Mesodermal cell (in vitro differentiated cells): ENCODE results near the gene CKLF.
"Not testable (repeated sequence)": the region's sequence is repeated elsewhere in the genome, so short reads cannot be mapped to it uniquely, and the experiment has no call there.

Experiments
- H3K27ac ChIP-seq: 2 replicates; pipeline ENCODE4 v1.7.0; 2013; ENCODE audit warnings: mild to moderate bottlenecking, low read depth, low read length, moderate library complexity; ENCODE audit not compliant: severe bottlenecking
- H3K36me3 ChIP-seq: 2 replicates; pipeline ENCODE4 v1.7.1; 2013; ENCODE audit warnings: mild to moderate bottlenecking, low read length, moderate library complexity; ENCODE audit not compliant: control insufficient read depth, insufficient read depth
- H3K4me1 ChIP-seq: one replicate; pipeline ENCODE4 v1.7.1; 2013; ENCODE audit warnings: mild to moderate bottlenecking, low read length; ENCODE audit not compliant: insufficient read depth, control insufficient read depth, poor library complexity, severe bottlenecking
- H3K4me3 ChIP-seq: 2 replicates; pipeline ENCODE4 v1.7.0; 2013; ENCODE audit warnings: low read length, control low read depth, mild to moderate bottlenecking; ENCODE audit not compliant: insufficient read depth, poor library complexity, severe bottlenecking; ENCODE audit errors: extremely low read depth
- H3K9me3 ChIP-seq: 2 replicates; pipeline ENCODE4 v1.7.1; 2013; ENCODE audit warnings: mild to moderate bottlenecking, low read length, moderate library complexity; ENCODE audit not compliant: control insufficient read depth
- WGBS, 2 experiments: methylation state at CpG; one replicate each; pipeline ENCODE4 v1.1.5; 2013; ENCODE audit warnings: missing lambda C conversion rate in 2 of 2; ENCODE audit not compliant: insufficient coverage in 2 of 2; 5-methylcytosine and 5-hydroxymethylcytosine counted together

The CKLF gene

DNA sequence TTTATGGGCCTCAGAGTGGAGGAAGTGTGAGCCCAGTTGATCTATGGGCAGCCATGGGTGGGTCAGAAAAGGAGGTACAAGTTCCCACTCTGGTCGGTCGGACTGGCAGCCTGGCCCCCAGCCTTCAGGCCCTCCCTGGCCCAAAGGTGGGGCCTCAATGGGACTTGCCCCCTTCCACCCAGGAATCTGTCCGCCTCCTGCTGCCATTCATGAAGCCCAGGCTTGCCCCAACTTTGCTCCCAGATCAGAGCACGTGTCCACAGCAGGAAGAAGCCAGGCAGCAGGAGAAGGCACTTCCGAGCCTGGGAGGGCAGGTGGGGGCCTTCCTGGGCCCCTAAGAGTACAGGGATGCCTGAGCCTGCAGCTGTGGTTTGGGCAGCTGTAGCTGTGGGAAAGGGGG lies 49.1 kb downstream of the CKLF start:
- peaks cover 3% of the 10 kb centered on the region for H3K36me3 ChIP-seq
- WGBS, 2 experiments = 83 to 89% methylated on average over 5 of the region's 5 CpGs
- H3K9me3 ChIP-seq = peaks cover 9% of the 10 kb centered on the region
- H3K4me3 ChIP-seq = no peak overlapping the region
- H3K4me1 ChIP-seq = peaks cover 6% of the 10 kb centered on the region
- H3K27ac ChIP-seq = no peak overlapping the region

GRCh38 chr16:66603537-66604375 lies 51.4 kb downstream of the CKLF start:
- peaks cover 21% of the 10 kb centered on the region for H3K4me1 ChIP-seq
- peak overlapping the region; percentile 89 for H3K4me3 ChIP-seq
- peak overlapping the region; percentile 83 for H3K27ac ChIP-seq
- peaks cover 18% of the 10 kb centered on the region for H3K36me3 ChIP-seq
- peaks cover 9% of the 10 kb centered on the region for H3K9me3 ChIP-seq
- WGBS, 2 experiments = 7 to 10% methylated on average over 28 to 29 of the region's 32 CpGs

DNA sequence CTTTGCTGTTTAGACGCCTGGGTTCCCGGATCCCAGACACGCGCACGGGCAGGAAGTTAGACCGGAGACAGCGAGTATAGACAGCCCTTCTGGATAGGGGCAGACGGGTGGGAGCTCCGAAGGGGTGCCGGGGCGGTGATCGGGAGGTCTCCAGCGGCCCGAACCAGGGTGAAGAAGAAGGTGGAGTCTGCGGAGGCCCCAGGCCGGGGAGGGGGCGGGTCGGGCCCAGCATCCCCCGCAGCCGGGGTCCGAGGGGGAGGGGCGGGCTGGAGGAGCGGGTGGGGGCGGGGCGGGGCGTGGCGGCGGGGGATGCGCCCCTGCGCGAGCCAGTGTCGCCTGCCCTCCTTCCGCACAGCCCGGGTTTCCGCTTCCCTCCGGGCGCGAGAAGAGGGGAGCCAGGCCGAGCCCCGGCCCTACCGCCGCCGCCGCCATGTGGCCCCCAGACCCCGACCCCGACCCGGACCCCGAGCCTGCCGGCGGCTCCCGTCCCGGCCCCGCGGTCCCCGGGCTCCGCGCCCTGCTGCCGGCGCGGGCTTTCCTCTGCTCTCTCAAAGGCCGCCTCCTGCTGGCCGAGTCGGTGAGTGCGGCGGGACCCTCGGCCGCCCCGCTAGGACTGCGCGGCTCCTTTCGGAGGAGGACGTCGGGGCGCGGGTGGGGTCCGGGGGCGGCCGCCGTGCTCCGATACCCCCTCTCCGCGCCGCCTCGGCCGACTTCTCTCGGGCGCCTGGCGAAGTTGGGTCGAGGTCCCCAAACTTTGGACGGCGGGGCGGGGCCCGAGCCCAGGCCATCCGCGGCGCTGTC lies 52.2 kb downstream of the CKLF start, which contains the start of gene CMTM3:
Gene CMTM3 (plus strand): TSS at position 329 of the 801 bp plus-strand sequence. CDS start 102 bp downstream, at position 431.
- H3K4me3 ChIP-seq = peak within 1 kb of the TSS; percentile 89
- H3K9me3 ChIP-seq = peaks cover 9% of the 10 kb centered on the region
- peaks cover 27% of the 10 kb centered on the region for H3K4me1 ChIP-seq
- WGBS, 2 experiments = 0 to 1% methylated on average over 69 of the region's 96 CpGs
- peak within 1 kb of the TSS; percentile 83 for H3K27ac ChIP-seq
- H3K36me3 ChIP-seq = peaks cover 27% of the 10 kb centered on the region

- 2 to 16% methylated on average over 11 to 51 of the region's 61 CpGs for WGBS, 2 experiments
- Histone ChIP-seq H3K4me1 (peaks cover 27% of the 10 kb centered on the region), H3K27ac (peak overlapping the region; percentile 76)
Measured at GRCh38 chr16:66605177-66605978, 53.0 kb downstream of the CKLF start.

GRCh38 chr16:66605979-66606751 lies 53.8 kb downstream of the CKLF start:
- 78 to 83% methylated on average over 5 of the region's 10 CpGs for WGBS, 2 experiments
- H3K4me1 ChIP-seq = peaks cover 27% of the 10 kb centered on the region
- H3K9me3 ChIP-seq = peaks cover 4% of the 10 kb centered on the region
- no peak overlapping the region for H3K27ac ChIP-seq
- H3K4me3 ChIP-seq = peak overlapping the region; percentile 89
- H3K36me3 ChIP-seq = peaks cover 42% of the 10 kb centered on the region

More at GRCh38 chr16:66605177-66605978, 53.0 kb downstream of the CKLF start:
- H3K36me3 ChIP-seq = peaks cover 35% of the 10 kb centered on the region
- peak overlapping the region; percentile 89 for H3K4me3 ChIP-seq
- peaks cover 9% of the 10 kb centered on the region for H3K9me3 ChIP-seq

- no peak overlapping the region for H3K4me3 ChIP-seq
- peak overlapping the region; percentile 65 for H3K27ac ChIP-seq
- WGBS, 2 experiments = 47% methylated on average over 15 to 16 of the region's 17 CpGs
- H3K36me3 ChIP-seq = peaks cover 66% of the 10 kb centered on the region
- peaks cover 27% of the 10 kb centered on the region for H3K4me1 ChIP-seq
- H3K9me3 ChIP-seq = no peaks in the 10 kb centered on the region
Measured at GRCh38 chr16:66608241-66609138, 56.1 kb downstream of the CKLF start.

DNA sequence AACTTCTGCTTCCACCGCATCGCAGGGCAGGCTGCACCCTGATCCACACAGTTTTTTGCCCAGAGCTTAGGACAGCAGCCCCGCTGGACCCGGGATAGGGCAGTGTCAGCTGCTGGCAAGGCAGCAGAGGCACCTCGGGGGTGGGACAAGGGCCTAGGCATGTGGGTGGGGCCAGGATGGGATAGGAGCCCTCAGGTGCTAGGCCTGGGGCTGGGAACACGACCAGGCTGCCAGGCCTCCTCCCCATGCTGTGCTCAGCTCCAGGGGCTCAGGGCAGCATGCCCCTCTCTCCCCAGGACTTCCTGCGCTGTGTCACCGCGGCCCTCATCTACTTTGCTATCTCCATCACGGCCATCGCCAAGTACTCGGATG lies 56.7 kb downstream of the CKLF start:
- Histone ChIP-seq H3K36me3 (peaks cover 72% of the 10 kb centered on the region), H3K9me3 (no peaks in the 10 kb centered on the region)

GRCh38 chr16:66610111-66610820 lies 57.9 kb downstream of the CKLF start:
- Histone ChIP-seq H3K4me3 (no peak overlapping the region), H3K36me3 (peaks cover 83% of the 10 kb centered on the region), H3K27ac (no peak overlapping the region), H3K9me3 (no peaks in the 10 kb centered on the region), H3K4me1 (peaks cover 31% of the 10 kb centered on the region)
- WGBS, 2 experiments = 90 to 91% methylated on average over 12 to 13 of the region's 14 CpGs

More for the DNA sequence above, 56.7 kb downstream of the CKLF start:
- Histone ChIP-seq H3K27ac (no peak overlapping the region), H3K4me1 (peaks cover 31% of the 10 kb centered on the region), H3K4me3 (no peak overlapping the region)
- WGBS, 2 experiments = 84 to 89% methylated on average over 4 to 12 of the region's 12 CpGs

DNA sequence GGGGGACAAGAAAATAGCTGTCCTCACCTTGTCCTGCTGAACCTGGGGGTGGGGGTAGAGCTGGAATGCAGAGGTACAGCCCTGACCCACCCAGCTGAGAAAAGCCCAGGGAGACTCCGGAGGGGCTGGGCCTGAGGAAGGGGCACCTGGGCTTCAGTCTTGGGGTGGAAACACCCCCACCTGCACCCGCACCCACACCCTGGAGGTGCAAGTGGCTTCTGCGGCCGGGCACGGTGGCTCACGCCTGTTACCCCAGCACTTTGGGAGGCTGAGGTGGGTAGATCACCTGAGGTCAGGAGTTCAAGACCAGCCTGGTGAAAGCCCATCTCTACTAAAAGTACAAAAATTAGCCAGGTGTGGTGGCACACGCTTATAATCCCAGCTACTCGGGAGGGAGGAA lies 59.5 kb downstream of the CKLF start:
- H3K27ac ChIP-seq, H3K9me3 ChIP-seq, H3K4me3 ChIP-seq: not testable (repeated sequence)
- Histone ChIP-seq H3K4me1 (peaks cover 34% of the 10 kb centered on the region), H3K36me3 (peaks cover 83% of the 10 kb centered on the region)
- WGBS, 2 experiments = 94 to 100% methylated on average over 1 to 3 of the region's 8 CpGs
